Measurements from ENCODE around the gene TSHZ1.

DNA sequence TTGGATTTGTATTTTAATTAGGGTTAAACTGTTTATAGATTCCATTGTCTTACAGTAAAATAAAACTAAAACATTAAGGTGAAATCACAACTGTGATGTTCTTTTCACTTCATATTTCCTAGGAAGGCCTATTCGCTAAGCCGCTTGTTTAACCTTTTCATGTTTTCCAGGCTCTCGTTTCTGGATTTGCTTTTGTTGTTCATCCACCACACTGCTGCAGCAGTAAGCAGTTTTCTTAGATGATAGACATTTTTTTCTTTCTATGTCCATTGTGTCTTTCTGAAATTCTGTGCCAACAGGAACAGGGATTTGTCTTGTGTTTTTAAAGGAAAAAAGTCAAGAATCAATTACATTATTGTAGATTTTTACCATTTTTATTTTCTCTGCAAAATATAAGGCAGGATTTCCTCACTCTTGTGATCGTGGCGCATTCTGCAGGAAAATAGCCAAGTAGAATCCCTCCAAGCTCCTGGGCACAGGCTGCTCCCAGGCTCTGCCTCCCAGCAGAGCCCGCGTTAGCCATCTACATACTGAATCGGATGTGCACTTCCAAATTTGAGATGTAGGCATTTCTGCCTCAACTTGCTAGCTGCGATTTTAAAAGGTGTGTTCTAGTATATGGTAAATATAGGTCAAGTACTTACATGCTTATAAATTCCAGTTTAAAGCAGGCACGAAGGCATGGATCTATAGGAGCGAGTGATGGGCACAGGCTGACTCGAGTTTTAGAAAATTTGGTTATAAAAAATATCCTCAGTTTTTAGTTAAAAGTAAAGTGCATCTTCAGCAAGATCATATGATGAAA is 10.2 kb downstream of the TSHZ1 start:
- no peak for TF ChIP-seq POLR2A (IDR thresholded peaks at IDR 0.05)
- TF ChIP-seq, protein P1, sequence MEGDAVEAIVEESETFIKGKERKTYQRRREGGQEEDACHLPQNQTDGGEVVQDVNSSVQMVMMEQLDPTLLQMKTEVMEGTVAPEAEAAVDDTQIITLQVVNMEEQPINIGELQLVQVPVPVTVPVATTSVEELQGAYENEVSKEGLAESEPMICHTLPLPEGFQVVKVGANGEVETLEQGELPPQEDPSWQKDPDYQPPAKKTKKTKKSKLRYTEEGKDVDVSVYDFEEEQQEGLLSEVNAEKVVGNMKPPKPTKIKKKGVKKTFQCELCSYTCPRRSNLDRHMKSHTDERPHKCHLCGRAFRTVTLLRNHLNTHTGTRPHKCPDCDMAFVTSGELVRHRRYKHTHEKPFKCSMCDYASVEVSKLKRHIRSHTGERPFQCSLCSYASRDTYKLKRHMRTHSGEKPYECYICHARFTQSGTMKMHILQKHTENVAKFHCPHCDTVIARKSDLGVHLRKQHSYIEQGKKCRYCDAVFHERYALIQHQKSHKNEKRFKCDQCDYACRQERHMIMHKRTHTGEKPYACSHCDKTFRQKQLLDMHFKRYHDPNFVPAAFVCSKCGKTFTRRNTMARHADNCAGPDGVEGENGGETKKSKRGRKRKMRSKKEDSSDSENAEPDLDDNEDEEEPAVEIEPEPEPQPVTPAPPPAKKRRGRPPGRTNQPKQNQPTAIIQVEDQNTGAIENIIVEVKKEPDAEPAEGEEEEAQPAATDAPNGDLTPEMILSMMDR (IDR thresholded peaks at IDR 0.05), result no peak

Measured in body of pancreas (tissue), 4 donors.